WTC11 (cell line): Measurements from ENCODE around the gene RBCK1.

Source experiments
- CTCF ChIP-seq: fragments of 200-600 bp; IDR thresholded peaks from 2 replicates; pipeline ENCODE4 v1.8.0; 2022; ENCODE audit warnings: antibody characterized with exemption
- ELF4 ChIP-seq: sonication (generic); formaldehyde crosslinking; IDR thresholded peaks from 2 replicates; pipeline ENCODE4 v1.8.1; 2022; ENCODE audit warnings: low read depth, mild to moderate bottlenecking, moderate library complexity, missing genetic modification reagents
- FOXJ3 ChIP-seq: sonication (generic); formaldehyde crosslinking; IDR thresholded peaks from 2 replicates; pipeline ENCODE4 v1.9.0; 2021; ENCODE audit warnings: missing genetic modification reagents, mild to moderate bottlenecking, borderline replicate concordance
- NFATC4 ChIP-seq: fragments of 250-450 bp; sonication (Bioruptor Pico); IDR thresholded peaks from 2 replicates; pipeline ENCODE4 v1.9.0; 2021; ENCODE audit warnings: mild to moderate bottlenecking
- NR3C1 ChIP-seq: sonication (generic); formaldehyde crosslinking; conservative IDR thresholded peaks from 2 replicates; pipeline ENCODE4 v1.8.1; 2023; ENCODE audit warnings: low read depth, mild to moderate bottlenecking, missing genetic modification reagents
- PREB ChIP-seq: sonication (generic); formaldehyde crosslinking; IDR thresholded peaks from 2 replicates; pipeline ENCODE4 v1.8.1; 2022; ENCODE audit warnings: mild to moderate bottlenecking, missing genetic modification reagents, moderate library complexity, borderline replicate concordance
- TCF7 ChIP-seq: sonication (generic); formaldehyde crosslinking; IDR thresholded peaks from 2 replicates; pipeline ENCODE4 v1.8.0; 2022; ENCODE audit warnings: mild to moderate bottlenecking, low read depth, missing genetic modification reagents, moderate library complexity
- TP53 ChIP-seq: sonication (generic); formaldehyde crosslinking; IDR thresholded peaks from 2 replicates; pipeline ENCODE4 v1.8.1; 2023; ENCODE audit warnings: mild to moderate bottlenecking, missing genetic modification reagents
- ZNF138 ChIP-seq: sonication (generic); formaldehyde crosslinking; conservative IDR thresholded peaks from 2 replicates; pipeline ENCODE4 v1.8.1; 2022; ENCODE audit warnings: mild to moderate bottlenecking, moderate library complexity, missing genetic modification reagents
- ZNF512 ChIP-seq: sonication (generic); formaldehyde crosslinking; IDR thresholded peaks from 2 replicates; pipeline ENCODE4 v1.8.1; 2022; ENCODE audit warnings: missing genetic modification reagents, borderline replicate concordance
- TF ChIP-seq, protein P1 (sequence below): sonication (generic); formaldehyde crosslinking; IDR thresholded peaks from 2 replicates; pipeline ENCODE4 v1.8.1; 2022; ENCODE audit warnings: low read depth, mild to moderate bottlenecking, moderate library complexity, missing genetic modification reagents, borderline replicate concordance
- TF ChIP-seq, protein P2 (sequence below): sonication (generic); formaldehyde crosslinking; IDR thresholded peaks from 2 replicates; pipeline ENCODE4 v1.8.0; 2022; ENCODE audit warnings: mild to moderate bottlenecking, missing genetic modification reagents
- TF ChIP-seq, protein P3 (sequence below): sonication (generic); formaldehyde crosslinking; IDR thresholded peaks from 2 replicates; pipeline ENCODE4 v1.8.0; 2022; ENCODE audit warnings: mild to moderate bottlenecking, missing genetic modification reagents
- TF ChIP-seq, protein P4 (sequence below): sonication (generic); formaldehyde crosslinking; IDR thresholded peaks from 2 replicates; pipeline ENCODE4 v1.8.1; 2023; ENCODE audit warnings: mild to moderate bottlenecking, missing genetic modification reagents

- TF ChIP-seq CTCF (no peak), NFATC4 (CRISPR knock-in tag) (no peak), FOXJ3 (CRISPR knock-in tag) (no peak), NR3C1 (CRISPR knock-in tag) (no peak), PREB (no peak), TCF7 (CRISPR knock-in tag) (no peak), ZNF138 (CRISPR knock-in tag) (no peak), ELF4 (CRISPR knock-in tag) (no peak), TP53 (CRISPR knock-in tag) (no peak), ZNF512 (CRISPR knock-in tag) (no peak)
- TF ChIP-seq, protein P1, sequence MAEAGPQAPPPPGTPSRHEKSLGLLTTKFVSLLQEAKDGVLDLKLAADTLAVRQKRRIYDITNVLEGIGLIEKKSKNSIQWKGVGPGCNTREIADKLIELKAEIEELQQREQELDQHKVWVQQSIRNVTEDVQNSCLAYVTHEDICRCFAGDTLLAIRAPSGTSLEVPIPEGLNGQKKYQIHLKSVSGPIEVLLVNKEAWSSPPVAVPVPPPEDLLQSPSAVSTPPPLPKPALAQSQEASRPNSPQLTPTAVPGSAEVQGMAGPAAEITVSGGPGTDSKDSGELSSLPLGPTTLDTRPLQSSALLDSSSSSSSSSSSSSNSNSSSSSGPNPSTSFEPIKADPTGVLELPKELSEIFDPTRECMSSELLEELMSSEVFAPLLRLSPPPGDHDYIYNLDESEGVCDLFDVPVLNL (CRISPR knock-in tag), result no peak
- TF ChIP-seq, protein P2, sequence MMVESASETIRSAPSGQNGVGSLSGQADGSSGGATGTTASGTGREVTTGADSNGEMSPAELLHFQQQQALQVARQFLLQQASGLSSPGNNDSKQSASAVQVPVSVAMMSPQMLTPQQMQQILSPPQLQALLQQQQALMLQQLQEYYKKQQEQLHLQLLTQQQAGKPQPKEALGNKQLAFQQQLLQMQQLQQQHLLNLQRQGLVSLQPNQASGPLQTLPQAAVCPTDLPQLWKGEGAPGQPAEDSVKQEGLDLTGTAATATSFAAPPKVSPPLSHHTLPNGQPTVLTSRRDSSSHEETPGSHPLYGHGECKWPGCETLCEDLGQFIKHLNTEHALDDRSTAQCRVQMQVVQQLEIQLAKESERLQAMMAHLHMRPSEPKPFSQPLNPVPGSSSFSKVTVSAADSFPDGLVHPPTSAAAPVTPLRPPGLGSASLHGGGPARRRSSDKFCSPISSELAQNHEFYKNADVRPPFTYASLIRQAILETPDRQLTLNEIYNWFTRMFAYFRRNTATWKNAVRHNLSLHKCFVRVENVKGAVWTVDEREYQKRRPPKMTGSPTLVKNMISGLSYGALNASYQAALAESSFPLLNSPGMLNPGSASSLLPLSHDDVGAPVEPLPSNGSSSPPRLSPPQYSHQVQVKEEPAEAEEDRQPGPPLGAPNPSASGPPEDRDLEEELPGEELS (CRISPR knock-in tag), result no peak
- TF ChIP-seq, protein P3, sequence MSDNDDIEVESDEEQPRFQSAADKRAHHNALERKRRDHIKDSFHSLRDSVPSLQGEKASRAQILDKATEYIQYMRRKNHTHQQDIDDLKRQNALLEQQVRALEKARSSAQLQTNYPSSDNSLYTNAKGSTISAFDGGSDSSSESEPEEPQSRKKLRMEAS (CRISPR knock-in tag), result no peak
- TF ChIP-seq, protein P4, sequence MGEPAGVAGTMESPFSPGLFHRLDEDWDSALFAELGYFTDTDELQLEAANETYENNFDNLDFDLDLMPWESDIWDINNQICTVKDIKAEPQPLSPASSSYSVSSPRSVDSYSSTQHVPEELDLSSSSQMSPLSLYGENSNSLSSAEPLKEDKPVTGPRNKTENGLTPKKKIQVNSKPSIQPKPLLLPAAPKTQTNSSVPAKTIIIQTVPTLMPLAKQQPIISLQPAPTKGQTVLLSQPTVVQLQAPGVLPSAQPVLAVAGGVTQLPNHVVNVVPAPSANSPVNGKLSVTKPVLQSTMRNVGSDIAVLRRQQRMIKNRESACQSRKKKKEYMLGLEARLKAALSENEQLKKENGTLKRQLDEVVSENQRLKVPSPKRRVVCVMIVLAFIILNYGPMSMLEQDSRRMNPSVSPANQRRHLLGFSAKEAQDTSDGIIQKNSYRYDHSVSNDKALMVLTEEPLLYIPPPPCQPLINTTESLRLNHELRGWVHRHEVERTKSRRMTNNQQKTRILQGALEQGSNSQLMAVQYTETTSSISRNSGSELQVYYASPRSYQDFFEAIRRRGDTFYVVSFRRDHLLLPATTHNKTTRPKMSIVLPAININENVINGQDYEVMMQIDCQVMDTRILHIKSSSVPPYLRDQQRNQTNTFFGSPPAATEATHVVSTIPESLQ (CRISPR knock-in tag), result no peak
Observed at GRCh38 chr20:400454-401275, 7.4 kb upstream of the RBCK1 start.
